Activated CD4-positive, CD25-positive, alpha-beta regulatory T cell (primary cell): ENCODE data around the gene PML.
A peak's percentile ranks its signal among the peaks of the same experiment; 100 is the strongest.

Source experiments
- DNase-seq, 4 experiments: peaks; one replicate each; lab custom pipeline; 2025; lab: John Stamatoyannopoulos, UW

Gene PML, protein sequence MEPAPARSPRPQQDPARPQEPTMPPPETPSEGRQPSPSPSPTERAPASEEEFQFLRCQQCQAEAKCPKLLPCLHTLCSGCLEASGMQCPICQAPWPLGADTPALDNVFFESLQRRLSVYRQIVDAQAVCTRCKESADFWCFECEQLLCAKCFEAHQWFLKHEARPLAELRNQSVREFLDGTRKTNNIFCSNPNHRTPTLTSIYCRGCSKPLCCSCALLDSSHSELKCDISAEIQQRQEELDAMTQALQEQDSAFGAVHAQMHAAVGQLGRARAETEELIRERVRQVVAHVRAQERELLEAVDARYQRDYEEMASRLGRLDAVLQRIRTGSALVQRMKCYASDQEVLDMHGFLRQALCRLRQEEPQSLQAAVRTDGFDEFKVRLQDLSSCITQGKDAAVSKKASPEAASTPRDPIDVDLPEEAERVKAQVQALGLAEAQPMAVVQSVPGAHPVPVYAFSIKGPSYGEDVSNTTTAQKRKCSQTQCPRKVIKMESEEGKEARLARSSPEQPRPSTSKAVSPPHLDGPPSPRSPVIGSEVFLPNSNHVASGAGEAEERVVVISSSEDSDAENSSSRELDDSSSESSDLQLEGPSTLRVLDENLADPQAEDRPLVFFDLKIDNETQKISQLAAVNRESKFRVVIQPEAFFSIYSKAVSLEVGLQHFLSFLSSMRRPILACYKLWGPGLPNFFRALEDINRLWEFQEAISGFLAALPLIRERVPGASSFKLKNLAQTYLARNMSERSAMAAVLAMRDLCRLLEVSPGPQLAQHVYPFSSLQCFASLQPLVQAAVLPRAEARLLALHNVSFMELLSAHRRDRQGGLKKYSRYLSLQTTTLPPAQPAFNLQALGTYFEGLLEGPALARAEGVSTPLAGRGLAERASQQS

DNA sequence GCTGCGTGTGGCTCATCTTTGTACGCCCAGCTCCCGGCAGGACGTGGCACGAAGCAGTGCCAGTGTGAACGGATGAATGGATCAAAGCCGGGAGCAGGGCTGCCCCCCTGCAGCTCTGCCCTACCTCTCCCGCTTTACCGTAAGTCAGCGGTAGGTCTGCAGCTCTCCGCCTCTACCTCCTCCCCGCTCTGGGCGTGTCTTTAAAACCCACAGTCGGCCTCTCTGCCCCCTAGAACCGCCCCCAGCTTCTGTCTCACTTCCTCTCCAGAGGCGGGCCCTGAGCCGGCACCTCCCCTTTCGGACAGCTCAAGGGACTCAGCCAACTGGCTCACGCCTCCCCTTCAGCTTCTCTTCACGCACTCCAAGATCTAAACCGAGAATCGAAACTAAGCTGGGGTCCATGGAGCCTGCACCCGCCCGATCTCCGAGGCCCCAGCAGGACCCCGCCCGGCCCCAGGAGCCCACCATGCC, at the start of gene PML:
TSS of gene PML (plus strand) at position 304 of the 471 bp plus-strand sequence. CDS start at position 401, 97 bp downstream.
- DNase-seq: peak; percentile 84 to 85 (median 84)

DNA sequence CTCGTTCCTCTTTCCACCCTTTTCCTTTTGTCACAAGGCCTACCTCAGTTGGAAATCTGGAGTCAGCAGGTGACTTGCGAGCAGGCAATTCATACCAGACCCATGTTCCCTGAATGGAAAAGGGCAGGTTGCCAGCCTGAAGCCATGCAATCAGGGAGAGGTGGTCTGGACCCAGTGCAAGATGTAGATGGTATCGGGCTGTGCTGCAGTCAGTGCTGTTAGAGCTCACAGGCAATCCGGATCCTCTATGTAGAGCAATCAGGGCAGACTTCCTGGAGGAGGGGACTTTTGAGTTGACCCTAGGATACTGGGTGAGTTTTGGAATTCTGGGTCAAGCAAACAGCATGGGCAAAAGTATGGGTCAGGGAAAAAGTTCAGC, 49.4 kb upstream of the PML start:
- DNase-seq: no peak

DNA sequence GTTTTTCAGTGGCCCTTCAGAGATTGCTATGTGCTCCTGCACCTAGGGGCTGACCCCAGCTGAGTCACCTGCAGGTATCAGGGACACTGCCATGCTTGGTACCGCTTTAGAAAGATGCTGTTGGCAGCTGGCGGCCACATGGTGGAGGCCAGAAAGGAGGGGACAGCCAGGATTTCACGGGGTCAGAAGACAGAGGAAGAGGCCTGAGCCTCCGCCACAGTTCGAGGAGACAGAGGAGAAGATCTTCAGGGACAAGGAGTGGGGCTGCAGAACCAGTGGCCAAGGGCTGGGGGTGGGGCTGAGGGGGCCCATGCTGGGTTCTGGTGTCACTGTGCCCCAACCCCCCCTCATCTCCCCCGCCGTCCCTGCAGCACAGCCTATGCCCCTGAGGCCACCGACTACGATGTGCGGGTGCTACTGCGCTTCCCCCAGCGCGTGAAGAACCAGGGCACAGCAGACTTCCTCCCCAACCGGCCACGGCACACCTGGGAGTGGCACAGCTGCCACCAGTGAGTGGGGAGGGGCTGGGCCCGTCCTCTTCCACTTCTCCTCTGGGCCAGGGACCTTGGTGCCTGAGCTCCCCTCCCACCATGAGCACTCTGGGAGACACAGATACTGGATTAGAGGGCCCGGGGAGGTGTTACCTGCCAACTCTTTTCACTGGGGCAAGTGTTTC, 48.3 kb upstream of the PML start:
- DNase-seq: no peak

DNA sequence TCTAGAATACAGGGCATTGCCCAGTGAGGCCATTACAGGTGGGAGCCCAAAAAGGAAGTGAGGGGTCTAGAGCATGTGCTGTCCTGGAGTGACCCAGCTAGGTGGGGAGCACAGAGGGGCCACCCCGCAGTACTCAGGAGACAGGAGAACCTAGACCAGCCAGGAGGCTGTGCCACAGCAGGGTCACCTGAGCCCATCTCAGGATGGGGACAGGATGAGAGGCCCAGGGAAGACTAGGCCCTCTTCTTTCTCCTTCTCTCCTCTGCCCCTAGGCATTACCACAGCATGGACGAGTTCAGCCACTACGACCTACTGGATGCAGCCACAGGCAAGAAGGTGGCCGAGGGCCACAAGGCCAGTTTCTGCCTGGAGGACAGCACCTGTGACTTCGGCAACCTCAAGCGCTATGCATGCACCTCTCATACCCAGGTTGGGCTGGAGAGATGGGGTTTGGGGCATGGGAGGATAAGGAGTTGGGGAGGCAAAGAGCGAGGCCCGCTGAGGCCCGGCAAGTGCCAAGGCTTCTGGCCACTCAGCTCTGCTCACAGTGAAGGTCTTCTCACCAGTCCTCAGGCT, 47.6 kb upstream of the PML start:
- DNase-seq: no peak

DNA sequence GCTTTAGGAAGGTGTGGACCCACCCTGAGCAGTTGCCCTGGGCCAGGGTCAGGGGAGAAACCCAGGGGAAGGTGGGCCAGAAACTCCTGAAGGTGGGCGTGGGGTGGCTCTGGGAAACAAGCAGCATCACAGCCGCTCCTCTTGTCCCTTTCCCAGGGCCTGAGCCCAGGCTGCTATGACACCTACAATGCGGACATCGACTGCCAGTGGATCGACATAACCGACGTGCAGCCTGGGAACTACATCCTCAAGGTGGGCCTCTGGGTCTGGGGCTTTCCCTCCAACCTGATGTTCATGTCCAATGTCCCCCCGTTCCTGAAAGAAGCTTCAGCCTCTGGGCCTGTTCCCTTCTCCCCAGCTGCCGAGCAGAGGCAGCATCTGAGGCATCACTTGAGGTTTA, 46.9 kb upstream of the PML start:
- DNase-seq: no peak

DNA sequence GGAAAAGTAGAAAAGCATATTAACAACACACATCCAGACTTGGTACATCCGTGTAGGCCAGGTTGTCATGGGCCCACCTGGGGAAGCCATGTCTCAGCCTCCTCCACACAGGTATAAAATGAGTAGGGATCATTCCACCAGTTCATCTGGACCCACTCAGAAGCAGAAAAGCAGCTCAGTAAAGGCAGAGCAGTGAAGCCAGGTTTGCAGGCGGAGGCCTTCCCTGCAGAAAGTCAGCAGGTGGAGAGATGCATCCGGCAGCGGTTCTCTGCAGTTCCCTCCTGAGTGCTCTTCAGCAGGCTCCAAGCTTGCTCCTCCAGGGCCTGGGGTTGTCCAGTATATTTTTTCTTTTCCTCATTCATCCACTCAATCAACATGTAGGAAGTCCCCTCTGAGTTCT, 46.1 kb upstream of the PML start:
- no peak for DNase-seq

DNA sequence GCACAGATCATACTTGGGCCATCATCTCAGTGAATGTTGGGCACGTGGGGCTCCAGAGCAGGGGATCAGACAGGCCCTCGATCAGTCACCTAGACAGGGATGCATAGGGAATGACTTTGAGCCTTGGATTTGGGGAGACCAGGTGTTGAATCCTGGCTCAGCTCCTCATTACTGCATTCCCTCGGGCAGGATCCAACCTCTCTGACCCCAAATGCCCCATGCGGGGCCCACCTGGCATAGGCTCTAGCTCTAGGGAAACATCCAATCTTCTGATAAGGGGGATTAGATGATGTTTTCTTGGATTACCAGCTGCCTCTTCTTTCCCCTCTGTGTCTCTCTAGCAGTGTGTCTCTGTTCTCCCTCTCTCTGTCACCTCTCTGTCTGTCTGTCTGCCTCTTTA, 45.5 kb upstream of the PML start:
- no peak for DNase-seq

DNA sequence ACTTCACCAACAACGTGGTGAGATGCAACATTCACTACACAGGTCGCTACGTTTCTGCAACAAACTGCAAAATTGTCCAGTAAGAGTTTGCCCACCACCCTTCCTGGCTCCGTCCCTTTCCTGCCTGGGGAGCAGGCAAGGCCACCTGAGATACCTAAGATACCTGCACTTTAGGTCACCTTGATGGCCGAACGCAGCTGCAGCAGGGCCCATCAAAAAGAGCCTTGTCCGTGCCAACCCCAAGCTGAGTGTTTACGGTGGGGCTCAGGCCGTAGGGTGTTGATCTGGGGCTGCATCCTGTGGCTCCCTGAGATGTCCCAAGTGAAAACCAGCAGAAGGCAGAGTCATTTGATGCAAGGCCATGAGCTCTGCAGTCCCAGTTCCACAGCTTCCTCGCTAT, 45.0 kb upstream of the PML start:
- no peak for DNase-seq

DNA sequence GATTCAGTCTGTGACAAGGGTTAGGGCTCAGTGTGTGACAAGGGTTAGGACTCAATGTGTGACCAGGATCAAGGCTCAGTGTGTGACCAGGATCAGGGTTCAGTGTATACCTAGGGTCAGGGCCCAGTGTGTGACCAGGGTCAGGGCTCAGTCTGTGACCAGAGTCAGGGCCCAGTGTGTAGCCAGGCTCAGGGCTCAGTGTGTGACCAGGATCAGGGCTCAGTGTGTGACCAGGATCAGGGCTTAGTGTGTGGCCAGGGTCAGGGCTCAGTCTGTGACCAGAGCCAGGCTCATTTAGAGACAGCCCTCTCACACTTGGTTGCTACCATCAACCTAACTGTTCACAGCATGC, 44.1 kb upstream of the PML start:
- no peak for DNase-seq

DNA sequence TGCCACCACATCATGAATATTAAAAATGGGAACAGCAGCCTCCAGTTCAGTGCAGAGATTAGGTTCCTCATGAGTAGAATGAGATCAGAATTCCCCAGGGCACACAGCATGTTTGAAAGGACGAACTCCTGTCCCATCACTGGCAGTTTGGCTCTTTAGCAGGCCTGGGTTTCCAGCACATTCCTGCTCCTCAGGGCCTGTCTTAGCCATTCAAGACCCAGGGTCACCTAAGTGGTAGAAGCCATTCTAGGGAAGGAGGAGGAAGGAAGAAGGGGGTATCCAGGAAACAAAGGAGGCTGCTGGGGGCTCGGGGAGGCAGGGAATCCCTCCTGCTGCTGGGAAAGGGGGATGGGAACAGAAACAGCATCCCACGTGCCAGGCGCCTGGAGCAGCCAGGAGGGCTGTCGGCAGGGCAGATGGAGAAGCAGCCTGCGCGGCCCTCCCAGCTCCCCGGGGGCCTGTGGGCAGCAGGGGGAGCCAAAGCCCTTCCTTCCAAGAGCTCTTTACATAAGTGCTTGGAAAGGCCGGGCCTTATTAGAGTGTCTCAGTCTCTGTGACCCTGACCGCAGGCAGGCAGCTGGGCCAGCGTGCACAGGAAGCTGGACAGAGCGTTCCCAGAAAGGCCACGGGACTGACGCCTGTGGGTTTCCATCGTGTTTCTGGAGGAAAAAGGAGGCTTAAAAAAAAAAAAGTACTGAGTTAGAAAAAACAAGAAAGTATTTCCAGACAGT, 43.5 kb upstream of the PML start:
- peak; percentile 19 to 49 (median 32) for DNase-seq

DNA sequence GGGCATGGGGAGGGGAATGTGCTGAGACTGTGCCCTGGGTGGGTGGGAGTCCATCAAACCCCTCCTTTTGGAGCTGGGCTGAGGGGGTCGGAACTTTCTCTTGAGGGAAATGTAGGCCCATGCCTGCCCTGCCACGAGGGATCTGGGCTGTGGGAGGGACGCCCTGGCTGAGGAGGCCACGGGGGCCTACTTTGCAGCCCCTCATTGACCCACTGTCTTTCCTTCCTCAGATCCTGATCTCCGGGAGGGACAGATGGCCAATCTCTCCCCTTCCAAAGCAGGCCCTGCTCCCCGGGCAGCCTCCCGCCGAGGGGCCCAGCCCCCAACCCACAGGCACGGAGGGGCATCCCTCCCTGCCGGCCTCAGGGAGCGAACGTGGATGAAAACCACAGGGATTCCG, 42.9 kb upstream of the PML start:
- no peak for DNase-seq

DNA sequence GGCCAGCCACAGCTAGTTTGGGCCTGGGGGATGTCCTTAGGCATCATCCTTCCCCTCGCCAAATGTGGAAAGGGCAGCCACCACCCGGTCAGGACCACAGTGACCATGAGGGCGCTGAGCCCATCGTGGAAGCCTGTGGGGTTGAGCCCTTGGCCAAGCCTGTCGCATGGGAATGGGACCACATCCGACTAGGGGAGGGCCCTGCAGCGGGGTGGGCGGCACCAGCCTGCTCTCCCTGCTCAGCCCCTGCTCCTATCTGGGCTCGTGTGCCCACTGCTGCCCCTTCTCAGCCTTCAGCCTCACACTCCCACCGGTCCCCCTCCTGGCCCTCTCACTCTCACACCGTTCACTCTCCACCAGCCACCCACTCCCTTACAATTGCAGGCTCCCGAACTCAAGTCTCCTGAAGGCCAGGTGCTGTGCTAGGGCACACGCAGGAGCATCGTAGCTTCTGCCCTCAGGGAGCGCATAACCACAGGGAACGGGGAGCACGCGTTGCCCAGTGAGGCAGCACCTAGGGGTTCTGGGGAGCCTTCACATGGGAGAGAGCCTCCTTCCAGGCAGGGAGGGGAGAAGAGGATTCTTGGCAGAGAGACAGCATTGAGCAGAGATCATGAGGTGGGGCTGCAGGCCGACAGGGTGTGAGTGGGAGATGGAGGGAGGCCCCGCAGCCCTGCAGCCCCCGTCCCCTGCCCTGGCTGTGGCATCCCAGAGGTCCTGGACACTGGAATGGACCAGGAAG, 42.2 kb upstream of the PML start:
- no peak for DNase-seq

DNA sequence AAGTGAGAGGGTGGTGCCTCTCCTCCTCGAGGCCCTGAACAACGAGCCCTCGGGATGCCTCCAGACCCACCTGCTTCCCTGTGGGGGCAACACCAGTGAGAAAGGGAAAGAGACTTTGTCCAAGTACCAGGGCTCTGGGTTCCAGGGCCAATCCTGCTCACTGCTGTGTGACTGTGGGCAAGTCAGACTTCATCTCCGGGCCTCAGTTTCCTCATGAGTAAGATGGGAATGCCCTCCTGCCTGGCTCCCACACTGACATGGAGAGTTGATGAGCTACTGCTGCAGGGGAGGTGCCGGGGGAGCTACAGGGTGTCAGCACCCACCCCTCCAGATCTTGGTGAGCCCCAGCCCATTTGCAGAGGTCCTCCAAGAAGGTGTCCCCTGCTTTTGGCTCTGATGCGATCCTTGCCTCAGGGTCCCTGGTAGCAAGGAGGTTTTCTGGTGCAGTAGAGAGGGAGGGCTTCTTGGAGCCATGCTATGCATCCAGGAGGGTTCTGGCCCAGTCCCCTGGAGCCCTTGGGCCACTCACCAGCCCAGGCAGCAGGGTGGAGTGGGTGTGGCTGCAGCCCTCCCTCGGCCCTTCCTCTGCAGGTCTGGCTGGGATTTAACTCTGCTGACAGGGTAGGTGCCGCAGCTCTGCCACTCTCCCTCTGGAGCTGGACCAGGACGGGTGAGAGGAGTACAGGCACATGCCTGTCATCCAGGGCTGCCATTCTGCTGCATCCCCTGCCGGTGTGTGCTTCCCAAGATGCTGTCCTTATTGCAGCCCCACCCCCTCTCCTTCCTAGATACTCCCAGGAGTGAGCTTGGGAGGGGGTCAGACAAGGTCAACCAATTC, 41.4 kb upstream of the PML start:
- no peak for DNase-seq

DNA sequence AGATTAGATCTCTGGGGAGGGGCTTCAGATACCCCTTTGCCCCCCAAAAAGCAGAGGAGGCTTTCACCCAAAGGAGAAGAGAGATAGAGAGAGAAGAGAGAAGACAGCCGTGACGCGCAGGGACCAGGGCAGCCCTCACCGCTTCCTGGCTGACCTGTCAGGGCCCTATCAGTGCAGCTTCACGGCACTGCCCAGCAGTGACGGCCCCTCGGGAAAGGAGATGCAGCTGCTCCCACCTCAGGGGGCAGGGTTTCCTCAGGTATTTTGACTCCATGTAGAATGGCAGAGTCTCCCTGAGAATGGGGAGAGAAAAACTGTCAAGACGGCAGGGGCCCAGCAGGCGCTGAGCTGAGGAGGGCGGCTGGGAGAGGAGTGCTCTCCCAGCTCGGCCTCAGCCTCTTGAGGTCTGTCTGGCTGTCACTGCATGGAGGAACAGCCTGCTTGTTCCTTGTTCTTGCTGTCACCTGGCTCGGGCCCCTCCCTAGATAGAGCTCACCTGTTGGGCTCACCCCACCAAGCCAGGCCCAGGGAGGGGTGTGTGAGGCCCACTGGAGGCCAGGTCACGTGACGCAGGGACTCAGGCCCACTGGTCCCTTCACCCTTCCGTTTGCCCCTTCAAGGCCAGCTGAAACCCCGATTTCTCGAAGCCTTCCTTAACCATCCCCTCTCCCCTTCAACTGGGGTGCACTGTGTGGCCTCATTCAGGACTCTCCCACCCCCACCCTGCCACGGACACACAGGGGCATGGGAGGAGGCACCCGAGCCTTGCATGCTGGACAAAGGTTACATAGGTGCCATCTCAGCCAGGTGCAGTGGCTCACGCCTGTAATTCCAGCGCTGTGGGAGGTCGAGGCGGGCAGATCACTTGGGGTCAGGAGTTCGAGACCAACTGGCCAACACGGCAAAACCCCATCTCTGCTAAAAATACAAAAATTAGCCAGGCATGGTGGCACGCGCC, 40.0 kb upstream of the PML start:
- DNase-seq: no peak

DNA sequence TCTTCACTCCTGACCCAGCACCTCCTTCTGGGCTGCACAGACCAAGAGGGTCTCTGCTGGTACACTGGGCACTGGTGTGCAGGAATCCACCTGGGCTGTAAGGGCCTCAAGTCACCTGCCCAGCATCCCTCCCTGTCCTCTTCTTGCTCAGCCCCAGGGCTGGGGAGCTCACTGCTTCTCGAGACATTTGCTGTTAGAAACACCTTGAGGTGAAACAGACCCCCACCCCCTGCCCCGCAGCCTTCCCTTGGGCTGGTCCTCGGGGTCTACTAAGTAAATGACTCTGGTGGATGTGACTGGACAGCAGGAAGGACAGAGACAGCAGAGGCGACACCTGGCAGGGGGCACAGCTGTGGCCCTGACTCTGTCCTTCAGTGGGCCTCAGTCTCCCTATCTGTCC, 39.2 kb upstream of the PML start:
- no peak for DNase-seq

DNA sequence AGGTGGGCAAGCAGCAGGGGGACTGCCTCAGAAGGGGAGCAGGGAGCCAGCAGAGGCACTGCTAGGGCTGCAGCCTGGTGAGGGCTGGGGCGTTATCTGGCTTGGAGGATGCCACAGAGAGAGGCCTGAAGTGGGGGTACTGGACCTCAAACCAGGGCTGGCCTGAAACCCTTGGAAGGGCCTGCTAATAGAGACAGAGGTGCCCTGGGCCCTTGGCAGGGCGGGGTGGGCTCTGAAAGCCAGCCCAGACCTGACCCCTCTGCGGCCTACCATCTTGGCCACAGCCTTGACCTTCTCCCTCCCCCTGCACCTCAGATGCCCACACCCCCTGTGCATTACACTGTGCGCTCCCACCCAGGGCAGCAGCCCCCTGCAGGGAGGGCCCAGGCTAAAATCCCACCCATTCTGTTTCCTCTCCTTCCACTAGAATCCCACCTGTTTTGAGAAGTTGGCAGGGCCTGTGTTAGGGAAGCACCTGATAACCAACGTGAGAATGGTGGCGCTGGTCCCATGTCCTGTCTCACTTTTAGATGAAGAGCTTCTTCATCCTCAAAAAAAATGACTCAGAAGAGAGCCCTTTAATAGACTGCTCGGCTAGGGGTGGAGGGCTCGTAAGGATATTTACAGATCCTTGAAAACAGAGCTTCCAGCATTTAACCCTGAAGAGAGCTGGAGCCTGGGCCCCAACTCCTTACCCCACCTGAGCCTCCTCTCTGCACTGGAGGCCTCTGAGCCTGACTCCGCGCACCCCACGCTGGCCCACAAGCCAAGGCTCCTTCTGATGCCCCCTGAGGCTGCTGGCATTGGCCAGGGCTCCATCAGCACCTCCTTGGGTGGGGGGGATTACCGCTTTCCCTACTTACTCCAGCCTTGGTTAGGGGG, 38.4 kb upstream of the PML start:
- DNase-seq: no peak

DNA sequence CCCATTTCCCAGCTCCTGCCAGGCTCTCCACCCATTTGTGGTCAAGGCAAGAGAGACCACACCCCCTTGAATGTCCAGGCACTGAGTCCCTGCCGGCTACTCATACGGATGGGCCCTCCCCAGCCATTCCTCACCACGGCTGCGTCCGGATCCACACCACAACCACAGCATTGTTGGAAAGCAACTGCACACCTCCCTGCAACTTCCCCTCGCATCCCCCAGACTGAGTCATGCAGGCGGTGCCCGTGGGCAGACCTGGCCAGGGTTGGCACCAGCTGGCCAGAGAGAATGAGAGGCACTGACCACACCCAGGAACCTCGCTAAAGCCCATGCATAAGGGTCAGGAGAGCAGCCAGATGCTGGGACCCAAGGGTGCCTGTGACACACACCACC, 37.8 kb upstream of the PML start:
- no peak for DNase-seq

DNA sequence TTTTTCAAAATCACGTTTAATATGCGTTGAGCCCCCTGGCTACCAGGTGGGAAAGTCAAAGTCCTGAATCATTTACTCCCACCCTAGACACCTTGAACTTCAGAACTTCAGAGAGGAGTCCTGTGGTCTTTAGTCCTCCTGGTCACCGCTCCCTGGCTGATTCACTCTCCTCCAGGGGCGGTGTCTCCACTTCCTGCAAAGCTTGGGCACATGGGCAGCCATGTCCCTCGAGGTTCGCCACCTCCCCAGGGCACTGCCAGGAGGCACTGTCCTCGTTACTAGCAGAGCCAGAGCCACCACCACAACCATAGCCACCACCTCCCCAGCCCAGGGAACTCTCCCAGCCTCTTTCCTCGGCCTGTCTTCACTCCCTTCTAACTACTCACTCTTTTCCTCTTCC, 37.2 kb upstream of the PML start:
- no peak for DNase-seq
